Fibroblast of skin of left biceps (primary cell): Measurements from ENCODE around the gene CSF3R.

ENCODE experiments used
- DNase-seq, 2 experiments: peaks; one replicate each; pipeline ENCODE4 v3.0.0-alpha.2; 2013; ENCODE audit warnings: low read depth in 2 of 2

Gene CSF3R

GRCh38 chr1:36458910-36459309 is 23.8 kb downstream of the CSF3R start:
- DNase-seq: no peak

- DNase-seq: no peak
Measured at GRCh38 chr1:36457691-36458090, 25.0 kb downstream of the CSF3R start.

- no peak for DNase-seq
Measured at GRCh38 chr1:36456391-36456928, 26.3 kb downstream of the CSF3R start.

- no peak for DNase-seq
Measured at GRCh38 chr1:36455386-36455785, 27.3 kb downstream of the CSF3R start.

- DNase-seq: no peak
Measured at GRCh38 chr1:36453600-36454388, 28.9 kb downstream of the CSF3R start.

- DNase-seq: no peak
Measured at GRCh38 chr1:36453051-36453450, 29.7 kb downstream of the CSF3R start.

GRCh38 chr1:36450919-36451305 is 31.8 kb downstream of the CSF3R start:
- DNase-seq: no peak

GRCh38 chr1:36450270-36450918 is 32.3 kb downstream of the CSF3R start, which contains the start of gene OSCP1:
Gene OSCP1, minus strand, starts transcription at chr1:36450451. Its CDS starts 82 bp downstream, at chr1:36450369.
- peak; percentile 83 to 85 for DNase-seq

GRCh38 chr1:36448530-36449056 is 34.1 kb downstream of the CSF3R start:
- DNase-seq: no peak

GRCh38 chr1:36447450-36447849 is 35.3 kb downstream of the CSF3R start:
- no peak for DNase-seq

- no peak for DNase-seq
Measured at GRCh38 chr1:36446746-36447145, 36.0 kb downstream of the CSF3R start.

GRCh38 chr1:36446271-36446670 is 36.4 kb downstream of the CSF3R start:
- DNase-seq: no peak

GRCh38 chr1:36443297-36443696 is 39.4 kb downstream of the CSF3R start:
- no peak for DNase-seq

- no peak for DNase-seq
Measured at GRCh38 chr1:36442337-36442736, 40.4 kb downstream of the CSF3R start.

GRCh38 chr1:36440646-36441045 is 42.1 kb downstream of the CSF3R start:
- no peak for DNase-seq

GRCh38 chr1:36440044-36440443 is 42.7 kb downstream of the CSF3R start:
- no peak for DNase-seq

- no peak for DNase-seq
Measured at GRCh38 chr1:36438715-36439114, 44.0 kb downstream of the CSF3R start.

GRCh38 chr1:36436821-36437220 is 45.9 kb downstream of the CSF3R start:
- no peak for DNase-seq

GRCh38 chr1:36433102-36433501 is 49.6 kb downstream of the CSF3R start:
- no peak for DNase-seq

- no peak for DNase-seq
Measured at GRCh38 chr1:36432616-36433015, 50.1 kb downstream of the CSF3R start.

- no peak for DNase-seq
Measured at GRCh38 chr1:36425791-36426190, 56.9 kb downstream of the CSF3R start.

GRCh38 chr1:36421649-36422048 is 61.1 kb downstream of the CSF3R start:
- DNase-seq: no peak

- peak; percentile 38 for DNase-seq
Measured at GRCh38 chr1:36420836-36421317, 61.8 kb downstream of the CSF3R start.
